Kidney epithelial cell (primary cell): ENCODE measurements around the gene STON2. TPM values are rescaled to one million over a fixed set of nuclear protein-coding genes. Genes with fewer than 3 reads are reported as not detected.

ENCODE experiments used
- DNase-seq: peaks from one replicate; pipeline ENCODE4 v3.0.0-alpha.2; 2010; ENCODE audit warnings: low read depth
- H3K27me3 ChIP-seq: 2 replicates; pipeline ENCODE4 v1.6.0; 2011; ENCODE audit warnings: low read length; ENCODE audit not compliant: control insufficient read depth, insufficient read depth
- H3K36me3 ChIP-seq: 2 replicates; pipeline ENCODE4 v1.5.1; 2011; ENCODE audit warnings: low read length; ENCODE audit not compliant: control insufficient read depth, insufficient read depth
- H3K4me3 ChIP-seq: 2 replicates; pipeline ENCODE4 v1.5.1; 2011; ENCODE audit warnings: low read depth, mild to moderate bottlenecking, control low read depth, low read length
- CTCF ChIP-seq: IDR thresholded peaks from 2 replicates; pipeline ENCODE4 v1.5.1; 2011; ENCODE audit warnings: mild to moderate bottlenecking, moderate library complexity, low read length, control low read depth, inconsistent platforms; ENCODE audit not compliant: insufficient read depth, poor library complexity, severe bottlenecking
- total RNA-seq: library from RNA; depleted of rRNA; stranded (reverse); fragments of >200 nt; gene quantifications from 2 replicates; pipeline ENCODE4 v1.2.3, GENCODE V29; 2015

Gene STON2
- total RNA-seq, 1 donor from 2014 or later = 17.9 TPM

- DNase-seq = no peak
- H3K4me3 ChIP-seq = no peak overlapping the region
- H3K27me3 ChIP-seq = peaks cover 12% of the 10 kb centered on the region
- no peaks in the 10 kb centered on the region for H3K36me3 ChIP-seq
- no peak for TF ChIP-seq CTCF
These were observed 41.6 kb upstream of the STON2 start for GRCh38 chr14:81441626-81442134.

DNA sequence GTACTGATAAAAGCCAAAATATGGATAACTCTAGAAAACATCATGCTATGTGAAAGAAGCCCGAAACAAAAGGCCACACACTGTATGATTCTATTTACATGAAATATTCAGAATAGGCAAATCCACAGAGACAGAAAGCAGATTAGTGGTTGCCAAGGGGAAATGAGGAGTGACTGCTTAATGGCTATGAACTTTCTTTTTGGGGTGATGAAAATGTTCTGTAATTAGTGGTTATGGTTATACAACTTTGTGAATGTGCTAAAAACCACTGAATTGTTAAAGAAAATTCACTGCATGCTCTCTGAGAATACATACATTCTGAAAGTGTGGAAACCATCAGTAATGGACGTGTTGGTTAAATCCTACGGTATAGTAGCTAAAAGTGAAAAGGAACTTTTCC lies 39.9 kb upstream of the STON2 start:
- no peak for DNase-seq
- H3K36me3 ChIP-seq = no peaks in the 10 kb centered on the region

DNA sequence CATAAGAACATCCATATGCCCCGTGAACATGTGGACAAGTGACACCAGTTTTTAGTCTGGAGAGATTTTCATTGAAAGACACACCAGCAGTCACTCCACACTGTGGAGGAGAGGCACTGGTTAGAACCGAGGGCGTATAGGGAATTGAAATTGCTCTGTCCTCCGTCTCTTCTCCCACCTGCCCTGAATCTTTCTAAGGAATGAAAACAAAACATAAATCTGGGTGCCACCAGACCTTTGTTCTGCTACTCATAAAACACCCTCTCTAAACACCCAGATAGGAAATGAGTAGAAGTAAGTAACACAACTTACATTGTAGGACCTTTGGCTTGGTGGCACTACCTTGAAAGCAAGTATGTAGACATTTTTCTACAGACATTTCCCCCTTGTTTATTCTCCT lies 37.1 kb upstream of the STON2 start:
- H3K4me3 ChIP-seq = no peak overlapping the region

More for the DNA sequence above, 39.9 kb upstream of the STON2 start:
- no peak for TF ChIP-seq CTCF
- H3K27me3 ChIP-seq = peaks cover 15% of the 10 kb centered on the region
- H3K4me3 ChIP-seq = no peak overlapping the region

DNA sequence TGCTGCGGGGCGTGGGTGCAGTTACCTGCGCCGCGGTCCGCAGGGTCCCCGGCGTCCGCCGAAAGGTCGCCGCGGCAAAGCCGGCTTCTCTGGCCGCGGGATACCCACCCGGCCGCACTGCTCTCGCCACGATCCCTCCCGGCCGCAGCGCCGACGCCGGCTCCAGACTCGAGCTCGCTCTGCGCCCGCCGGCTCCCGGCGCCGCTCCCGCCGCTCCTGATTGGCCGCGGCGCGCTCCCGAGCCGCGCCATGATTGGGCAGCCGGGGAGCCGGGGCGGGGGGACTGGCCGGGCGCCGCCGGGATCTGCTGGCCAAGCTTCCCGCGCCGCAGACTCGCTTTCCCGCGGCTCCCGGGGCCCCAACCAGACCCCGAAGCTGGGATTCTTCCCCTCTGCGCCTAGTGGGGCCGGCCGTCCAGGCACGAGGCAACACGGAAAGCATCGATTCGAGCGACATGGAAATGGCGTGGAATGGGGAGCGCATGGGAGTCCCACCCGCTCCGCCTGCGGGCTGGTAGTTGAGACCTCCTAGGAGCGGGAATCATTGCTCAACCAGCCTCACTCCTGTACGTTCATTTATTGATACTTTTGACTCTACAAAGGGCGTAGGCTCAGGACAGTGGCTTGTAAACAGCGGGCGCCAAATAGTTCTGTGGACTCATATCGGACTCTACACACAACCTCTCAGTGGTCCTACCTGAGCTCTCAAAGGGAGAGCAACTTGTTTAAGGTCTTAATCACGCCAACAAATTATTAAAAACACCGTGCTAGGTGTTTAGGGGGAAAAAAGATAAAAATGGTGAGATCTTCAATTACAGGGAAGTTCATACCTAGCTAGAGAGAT lies 36.4 kb upstream of the STON2 start:
- no peaks in the 10 kb centered on the region for H3K36me3 ChIP-seq
- no peak for DNase-seq
- H3K27me3 ChIP-seq = peaks cover 15% of the 10 kb centered on the region
- peak overlapping the region; percentile 55 for H3K4me3 ChIP-seq
- TF ChIP-seq CTCF = no peak

More for the DNA sequence above, 37.1 kb upstream of the STON2 start:
- Histone ChIP-seq H3K36me3 (no peaks in the 10 kb centered on the region), H3K27me3 (peaks cover 15% of the 10 kb centered on the region)
- DNase-seq = no peak
- no peak for TF ChIP-seq CTCF

DNA sequence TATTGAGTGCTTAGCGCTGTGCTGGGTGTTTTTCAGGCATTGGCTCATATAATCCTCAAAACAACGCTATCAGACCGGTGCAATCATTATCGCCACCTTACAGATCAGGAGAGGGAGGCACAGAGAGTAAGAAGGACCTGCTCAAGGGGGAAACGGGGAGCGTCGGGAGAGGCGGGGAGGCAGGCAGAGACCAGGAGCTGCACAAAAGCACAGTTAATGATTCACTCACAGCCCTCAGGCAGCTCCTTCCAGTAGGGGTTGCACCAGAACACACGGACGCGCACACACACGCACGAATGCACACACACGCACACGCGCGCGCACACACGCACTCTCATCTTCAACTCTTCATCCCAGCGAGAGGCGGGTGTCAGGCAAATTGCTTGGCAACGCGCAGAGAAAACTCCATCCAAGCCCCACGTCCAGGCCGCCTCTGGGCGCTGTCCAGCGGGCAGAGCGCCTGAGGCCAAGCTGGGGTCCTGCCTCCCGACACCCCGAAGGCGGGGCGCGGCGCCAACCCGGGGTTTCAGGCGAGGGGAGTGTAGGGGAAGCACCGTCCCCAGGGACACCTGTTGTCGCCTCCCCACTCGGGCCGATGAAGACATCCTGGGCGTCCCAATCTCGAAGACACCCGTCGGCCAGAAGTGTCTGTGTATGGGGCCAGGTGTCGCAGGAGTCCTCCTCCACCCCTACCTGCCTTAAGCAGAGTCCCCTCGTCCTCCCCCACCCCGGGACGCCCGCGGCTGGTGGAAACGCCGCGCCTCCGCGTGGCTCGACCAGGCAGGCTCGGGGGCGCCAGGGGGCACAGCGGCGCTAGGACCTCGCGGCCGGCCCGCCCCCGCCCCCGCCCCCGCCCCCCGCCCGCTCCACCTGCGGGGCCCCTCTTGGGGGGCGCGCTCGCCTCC lies 35.5 kb upstream of the STON2 start:
- peak; percentile 45 for DNase-seq
- Histone ChIP-seq H3K4me3 (peak overlapping the region; percentile 55), H3K36me3 (no peaks in the 10 kb centered on the region), H3K27me3 (peaks cover 15% of the 10 kb centered on the region)
- no peak for TF ChIP-seq CTCF
